ENCODE data around the gene NCS1.
A peak's percentile ranks its signal among the peaks of the same experiment; 100 is the strongest.

Gene NCS1

DNA sequence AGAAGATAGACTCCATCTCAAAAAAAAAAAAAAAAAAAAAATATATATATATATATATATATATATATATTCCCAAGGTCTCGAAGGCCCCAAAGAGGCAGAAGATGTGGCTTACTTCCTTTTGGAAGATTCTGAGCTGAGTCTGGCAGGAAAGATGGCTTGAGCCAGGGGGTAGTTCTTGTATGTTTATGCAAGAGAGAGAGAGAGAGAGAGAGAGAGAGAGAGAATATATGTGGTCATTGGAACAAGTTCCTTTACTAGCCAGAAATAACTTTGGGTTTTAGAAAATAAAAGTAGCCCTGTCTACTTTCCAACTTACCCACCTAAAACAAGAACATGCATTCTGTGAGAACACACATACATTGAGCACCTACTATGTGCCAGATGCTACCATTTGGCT is 17.6 kb downstream of the NCS1 start:
- TF ChIP-seq GATA3 (IDR thresholded peaks at IDR 0.05; ENCODE audit: low read depth, low read length) (no peak), GATA2 (IDR thresholded peaks at IDR 0.05; ENCODE audit: low read depth, low read length) (no peak)

DNA sequence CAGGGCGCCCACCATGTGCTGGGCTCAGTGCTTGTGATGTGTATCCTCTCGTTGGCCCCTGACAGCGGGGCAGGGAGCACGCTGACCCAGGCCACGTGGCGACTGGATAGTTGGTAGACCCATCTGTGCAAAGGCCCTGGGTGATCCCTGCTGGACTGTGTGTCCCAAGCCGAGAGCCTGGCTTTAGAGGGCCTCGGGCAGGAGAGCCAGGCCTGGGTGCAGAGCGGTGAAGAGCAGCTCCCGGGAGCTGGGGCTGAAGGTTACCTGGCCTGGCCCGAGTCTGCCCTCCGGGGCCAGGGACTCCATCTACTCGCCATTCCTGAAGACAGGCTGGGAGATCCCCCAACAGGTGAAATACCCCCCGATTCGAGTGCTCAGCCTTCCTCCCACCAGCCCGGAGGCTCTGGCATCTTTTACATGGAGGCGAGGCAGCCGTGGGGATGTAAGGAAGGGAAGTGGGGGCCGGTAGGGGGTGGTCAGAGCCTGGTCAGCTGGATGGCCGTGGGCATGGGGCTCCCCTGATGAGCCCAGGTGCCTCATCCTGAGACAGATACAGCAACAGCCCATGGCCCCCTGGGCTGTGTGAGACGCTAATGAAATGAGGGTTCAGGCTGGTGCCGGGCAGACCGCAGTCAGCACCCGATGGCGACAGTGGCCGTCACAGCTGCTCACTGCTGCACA is 19.0 kb downstream of the NCS1 start:
- TF ChIP-seq GATA2 (IDR thresholded peaks at IDR 0.05; ENCODE audit: low read depth, low read length): no peak
- no peak for TF ChIP-seq GATA3 (IDR thresholded peaks at IDR 0.05; ENCODE audit: low read depth, low read length)

DNA sequence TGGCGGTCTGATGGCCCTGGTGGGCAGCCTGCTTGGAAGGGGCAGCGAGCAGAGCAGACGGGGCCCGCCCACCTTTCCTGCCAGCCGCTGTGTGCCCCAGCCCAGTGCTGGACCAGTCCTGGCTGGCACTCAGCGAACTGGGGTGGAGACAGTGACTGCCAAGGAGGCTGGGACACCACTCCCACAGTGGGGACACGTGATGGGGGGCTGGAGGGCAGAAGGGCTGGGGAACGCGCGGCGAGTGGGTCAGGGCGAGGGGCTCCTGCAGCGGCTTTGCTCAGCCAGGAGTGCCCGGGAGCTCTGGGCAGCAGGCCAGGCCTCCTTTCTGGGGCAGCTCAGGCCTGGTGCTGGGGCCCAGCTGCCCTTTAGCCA is 19.5 kb downstream of the NCS1 start:
- TF ChIP-seq GATA3 (IDR thresholded peaks at IDR 0.05; ENCODE audit: low read depth, low read length) (no peak), GATA2 (IDR thresholded peaks at IDR 0.05; ENCODE audit: low read depth, low read length) (no peak)

DNA sequence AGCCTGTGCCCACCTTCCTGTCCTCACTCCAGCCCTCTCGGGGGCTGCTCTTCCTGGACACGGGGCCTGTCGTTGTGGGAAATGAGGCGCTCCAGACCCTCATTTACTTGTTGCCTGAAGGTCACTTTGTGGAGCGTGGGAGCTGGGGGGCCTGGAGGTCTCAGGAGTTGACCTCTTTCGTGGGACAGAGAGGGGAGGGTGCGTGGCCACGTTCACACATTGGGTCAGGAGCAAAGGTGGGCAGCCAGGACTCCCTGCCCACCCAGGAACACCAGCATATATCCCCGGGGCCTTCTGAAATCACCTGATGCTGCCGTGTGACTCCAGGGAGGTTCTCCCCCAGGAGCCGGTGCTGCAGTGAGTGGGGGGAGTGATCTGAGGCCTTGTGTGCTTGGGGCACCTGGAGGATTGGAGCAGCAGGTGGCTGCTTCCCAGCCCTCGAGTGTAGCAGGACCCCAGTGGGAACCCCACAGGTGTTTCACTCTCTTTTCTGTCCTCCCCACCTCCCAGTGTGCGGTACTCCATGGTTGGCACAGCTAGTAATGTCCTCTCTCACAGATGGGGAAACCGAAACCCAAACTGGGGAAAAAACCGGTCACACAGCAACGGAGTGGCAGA is 20.3 kb downstream of the NCS1 start:
- TF ChIP-seq GATA3 (IDR thresholded peaks at IDR 0.05; ENCODE audit: low read depth, low read length): no peak

DNA sequence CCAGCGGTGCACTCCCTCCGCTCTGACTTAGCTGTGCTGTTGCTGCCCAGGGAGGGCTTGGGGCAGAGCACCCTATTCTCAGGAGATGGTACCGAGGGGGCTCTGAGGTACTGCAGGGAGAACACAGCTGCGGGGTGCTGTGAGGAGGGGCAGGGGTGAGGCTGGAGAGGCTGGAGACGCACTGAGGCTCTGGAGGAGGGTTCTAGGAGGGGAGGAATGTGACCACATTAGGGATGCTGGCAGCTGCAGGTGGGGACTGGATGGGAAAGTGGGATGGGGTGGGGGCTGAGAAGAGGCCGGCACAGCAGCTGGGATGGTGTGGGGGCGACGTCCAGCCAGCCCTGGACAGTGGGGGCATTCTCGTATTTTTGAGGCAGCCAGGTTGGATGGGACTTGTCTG is 20.9 kb downstream of the NCS1 start:
- TF ChIP-seq GATA3 (IDR thresholded peaks at IDR 0.05; ENCODE audit: low read depth, low read length): no peak
- no peak for TF ChIP-seq GATA2 (IDR thresholded peaks at IDR 0.05; ENCODE audit: low read depth, low read length)

DNA sequence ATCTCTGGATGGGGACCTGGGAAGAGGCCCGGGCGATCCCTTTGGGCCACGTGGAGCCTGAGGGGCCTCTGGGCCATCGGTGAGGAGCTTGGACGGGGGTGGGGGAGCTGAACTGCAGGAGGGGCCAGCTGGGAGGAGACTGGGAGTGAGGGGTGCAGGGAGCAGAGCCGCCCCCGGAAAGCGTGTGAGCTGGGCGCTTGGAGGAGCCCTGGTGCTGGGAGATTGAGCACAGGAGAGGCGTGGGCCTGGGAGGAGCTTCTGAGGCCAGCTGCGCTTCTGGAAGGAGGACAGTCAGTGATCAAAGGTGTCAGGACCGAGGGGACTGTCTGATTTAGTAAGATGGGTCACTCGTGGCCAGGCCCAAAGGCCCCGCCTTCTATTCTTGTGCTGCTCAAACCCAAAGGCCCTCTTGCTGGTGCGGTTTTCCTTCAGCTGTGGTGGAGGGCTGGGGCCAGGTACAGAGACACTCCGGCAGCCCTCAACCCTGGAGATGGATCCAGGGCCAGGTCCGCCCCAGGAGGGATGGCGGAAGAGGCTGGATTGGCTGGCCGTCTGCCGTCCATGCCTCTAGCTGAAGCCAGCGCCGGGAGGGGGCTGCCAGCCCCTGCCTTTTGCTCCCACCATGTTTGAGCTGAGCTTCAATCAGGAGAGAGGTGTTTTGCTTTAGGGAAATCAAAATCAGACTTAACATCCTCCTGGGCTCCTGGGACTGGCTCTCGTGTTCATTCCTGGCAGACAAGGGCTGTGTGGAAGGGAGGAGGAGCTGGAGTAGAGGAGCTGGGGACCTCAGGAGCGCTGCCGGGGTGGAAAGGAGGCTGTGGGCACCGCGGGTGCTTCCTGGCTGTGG is 21.6 kb downstream of the NCS1 start:
- TF ChIP-seq GATA3 (IDR thresholded peaks at IDR 0.05; ENCODE audit: low read depth, low read length) (no peak), GATA2 (IDR thresholded peaks at IDR 0.05; ENCODE audit: low read depth, low read length) (no peak)

DNA sequence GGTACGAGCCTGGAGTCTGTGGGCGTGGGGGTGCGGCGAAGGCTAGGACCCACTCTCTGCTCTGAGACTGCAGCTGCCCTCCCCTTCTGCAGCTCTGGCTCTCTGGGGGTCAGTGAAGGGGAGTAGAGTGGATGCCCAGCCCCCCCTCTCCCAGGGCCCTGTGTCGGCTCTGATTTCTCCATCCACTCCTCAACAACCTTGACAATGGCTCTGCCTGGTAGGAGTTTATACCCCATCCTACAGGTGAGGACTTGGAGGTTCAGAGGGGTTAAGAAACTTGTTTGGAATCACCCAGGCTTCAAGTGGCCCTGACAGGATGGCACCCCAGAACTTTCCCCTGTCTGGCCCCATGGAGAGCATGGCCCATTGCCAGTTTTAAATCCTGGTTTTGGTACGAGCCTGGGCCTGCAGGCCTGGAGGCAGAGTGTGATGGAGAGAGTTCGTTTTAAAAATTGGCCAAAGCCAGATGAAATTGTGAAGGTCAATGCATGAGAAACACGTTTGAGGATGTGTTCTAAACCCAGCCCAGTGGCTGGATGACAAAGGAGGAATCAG is 22.3 kb downstream of the NCS1 start:
- TF ChIP-seq GATA3 (IDR thresholded peaks at IDR 0.05; ENCODE audit: low read depth, low read length) (no peak), GATA2 (IDR thresholded peaks at IDR 0.05; ENCODE audit: low read depth, low read length) (no peak)

DNA sequence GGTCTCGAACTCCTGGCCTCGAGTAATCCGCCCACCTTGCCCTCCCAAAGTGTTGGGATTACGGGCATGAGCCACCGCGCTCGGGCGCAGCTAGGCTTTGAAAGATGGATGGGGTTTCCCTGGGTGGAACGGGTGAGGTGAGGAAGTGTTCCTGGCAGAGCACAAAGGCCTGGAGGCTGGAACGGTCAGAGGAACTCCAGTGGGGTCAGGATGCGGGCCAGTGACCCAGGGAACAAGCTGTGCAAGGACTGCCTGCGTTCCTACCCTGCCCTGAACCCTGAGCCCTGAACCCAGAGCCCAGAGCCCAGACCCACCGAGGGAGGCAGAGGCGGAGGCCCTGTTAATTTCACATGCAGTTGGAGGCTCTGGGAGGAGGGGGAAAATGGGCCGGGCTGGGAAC is 23.4 kb downstream of the NCS1 start:
- TF ChIP-seq GATA2 (IDR thresholded peaks at IDR 0.05; ENCODE audit: low read depth, low read length): no peak
- no peak for TF ChIP-seq GATA3 (IDR thresholded peaks at IDR 0.05; ENCODE audit: low read depth, low read length)

DNA sequence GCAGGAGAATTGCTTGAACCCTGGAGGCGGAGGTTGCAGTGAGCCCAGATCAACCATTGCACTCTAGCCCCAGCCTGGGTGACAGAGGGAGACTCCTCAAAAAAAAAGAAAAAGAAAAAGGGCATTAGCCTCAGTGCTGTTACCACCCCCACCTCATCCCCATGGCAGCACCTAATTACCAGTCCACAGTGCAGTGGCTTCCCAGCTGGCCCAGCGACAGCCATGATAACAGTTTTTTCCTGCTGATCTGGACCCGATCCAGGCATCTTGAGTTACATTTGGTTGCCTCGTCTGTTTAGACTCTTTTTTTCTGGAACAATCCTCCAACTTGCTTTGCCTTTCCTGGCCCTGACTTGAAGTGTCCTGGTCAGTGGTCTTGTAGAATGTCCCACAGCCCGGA is 24.4 kb downstream of the NCS1 start:
- no peak for TF ChIP-seq GATA3 (IDR thresholded peaks at IDR 0.05; ENCODE audit: low read depth, low read length)
- TF ChIP-seq GATA2 (IDR thresholded peaks at IDR 0.05; ENCODE audit: low read depth, low read length): peak; percentile 77

DNA sequence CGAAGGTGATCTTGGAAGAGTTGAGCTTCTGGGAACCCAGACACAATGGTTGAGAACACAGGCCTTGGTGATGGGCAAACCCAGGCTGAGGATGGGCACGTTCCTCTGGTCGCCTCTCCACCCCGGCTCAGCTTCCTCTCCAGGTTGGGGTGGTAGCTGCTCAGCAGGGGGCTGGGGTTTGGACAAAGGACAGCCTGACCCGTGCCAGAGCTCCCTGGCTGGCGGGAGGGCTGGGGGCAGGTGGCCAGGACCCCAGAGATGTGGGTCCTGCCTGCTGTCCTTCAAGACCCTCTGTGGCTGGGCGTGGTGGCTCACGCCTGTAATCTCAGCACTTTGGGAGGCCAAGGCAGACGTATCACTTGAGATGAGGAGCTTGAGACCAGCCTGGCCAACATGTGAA is 25.2 kb downstream of the NCS1 start:
- TF ChIP-seq GATA2 (IDR thresholded peaks at IDR 0.05; ENCODE audit: low read depth, low read length) (no peak), GATA3 (IDR thresholded peaks at IDR 0.05; ENCODE audit: low read depth, low read length) (no peak)

DNA sequence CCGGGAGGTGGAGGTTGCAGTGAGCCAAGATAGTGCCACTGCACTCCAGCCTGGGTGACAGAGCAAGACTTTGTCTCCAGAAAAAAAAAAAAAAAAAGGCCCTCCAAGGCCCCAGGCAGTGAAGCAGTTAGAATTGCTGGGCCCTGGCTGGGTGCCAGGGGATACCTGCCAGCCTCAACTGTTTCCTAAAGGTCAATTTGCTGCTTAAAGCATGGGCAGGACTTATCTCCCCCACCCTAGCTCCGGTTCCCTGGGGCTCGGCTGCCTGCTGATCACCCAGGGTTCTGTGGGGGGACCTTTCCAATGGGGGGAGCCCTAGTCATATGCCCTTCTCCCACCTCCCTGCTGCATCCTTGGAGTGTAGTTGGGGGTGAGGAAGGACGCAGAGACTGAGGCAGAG is 25.7 kb downstream of the NCS1 start:
- no peak for TF ChIP-seq GATA3 (IDR thresholded peaks at IDR 0.05; ENCODE audit: low read depth, low read length)
- no peak for TF ChIP-seq GATA2 (IDR thresholded peaks at IDR 0.05; ENCODE audit: low read depth, low read length)

DNA sequence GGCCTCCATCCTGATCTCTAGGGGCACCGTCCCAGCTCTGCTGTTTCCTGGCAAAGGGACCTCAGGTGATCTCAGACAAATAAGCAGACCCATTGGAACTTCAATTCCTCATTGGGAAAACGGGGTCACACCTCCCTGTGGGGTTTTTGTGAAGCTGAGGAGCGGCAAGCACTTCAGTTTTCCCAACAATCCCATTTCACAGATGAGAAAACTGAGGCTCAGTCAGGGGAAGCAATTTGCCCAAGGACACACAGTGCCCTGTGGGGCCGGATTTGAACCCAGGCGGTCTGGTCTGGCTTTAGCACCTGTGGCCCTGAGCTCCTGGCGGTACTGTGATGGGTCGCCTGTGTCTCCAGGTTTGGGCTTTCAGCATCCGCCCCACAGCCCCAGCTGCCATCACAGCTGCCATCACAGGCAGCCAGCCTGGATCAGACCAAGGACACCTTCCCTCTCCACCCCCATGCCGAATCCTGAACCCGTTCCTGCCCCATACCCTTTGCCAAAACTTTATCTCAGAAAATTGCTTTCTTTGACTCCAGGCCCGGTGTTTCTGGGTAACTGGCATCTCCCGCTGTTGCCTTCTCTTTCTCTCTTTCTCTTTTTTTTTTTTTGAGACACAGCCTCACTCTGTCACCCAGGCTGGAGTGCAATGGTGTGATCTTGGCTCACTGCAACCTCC is 26.4 kb downstream of the NCS1 start:
- TF ChIP-seq GATA2 (IDR thresholded peaks at IDR 0.05; ENCODE audit: low read depth, low read length) (no peak), GATA3 (IDR thresholded peaks at IDR 0.05; ENCODE audit: low read depth, low read length) (no peak)

DNA sequence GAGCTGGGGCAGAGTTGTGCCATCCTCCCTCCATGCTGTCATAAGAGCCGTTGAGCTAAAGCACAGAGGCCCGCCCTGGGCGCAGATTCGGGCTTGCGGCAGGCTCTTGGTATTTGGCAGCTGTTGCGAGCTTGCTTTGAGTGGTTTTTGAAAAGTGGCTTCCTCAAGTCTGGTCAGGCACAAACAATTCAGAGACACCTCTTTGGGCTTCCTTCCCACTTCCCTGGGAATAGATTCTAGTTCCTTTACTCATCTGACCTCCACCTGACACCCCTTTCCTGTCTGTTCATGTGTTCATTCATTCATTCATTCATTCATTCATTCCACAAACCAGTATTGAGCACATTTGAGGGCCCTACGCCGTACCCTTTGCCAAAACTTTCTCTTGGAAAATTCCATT is 27.4 kb downstream of the NCS1 start:
- no peak for TF ChIP-seq GATA3 (IDR thresholded peaks at IDR 0.05; ENCODE audit: low read depth, low read length)
- TF ChIP-seq GATA2 (IDR thresholded peaks at IDR 0.05; ENCODE audit: low read depth, low read length): no peak

Measured in SH-SY5Y (cell line).